H1 (cell line): ENCODE data around the gene SHOC1. TPM values are rescaled to one million over a fixed set of nuclear protein-coding genes. Genes with fewer than 3 reads are reported as not detected.

Experiments used
- CTCF ChIA-PET: fragments of 300-600 bp; sonication (Branson Sonifier 250); formaldehyde crosslinking; loops from one replicate; lab custom pipeline; 2021; ENCODE audit not compliant: partially characterized antibody; lab: Charles Lee
- POLR2A ChIA-PET: fragments of 300-600 bp; sonication (Branson Sonifier 250); formaldehyde crosslinking; loops from one replicate; lab custom pipeline; 2021; ENCODE audit warnings: inconsistent platforms; ENCODE audit not compliant: partially characterized antibody; lab: Charles Lee
- DNase-seq, 2 experiments: peaks; one replicate each; pipeline versions ENCODE4 v3.0.0 to v3.0.0-alpha.2; 2010 to 2022; ENCODE audit warnings: low spot score in 2 of 2, low read depth in 1 of 2, mixed read lengths in 1 of 2
- FAIRE-seq: peaks from 2 replicates; lab custom pipeline; 2011; peaks lifted over from hg19 to GRCh38; lab: Jason Lieb, UNC
- H2AFZ ChIP-seq: 2 replicates; pipeline ENCODE4 v1.8.1; 2012; ENCODE audit warnings: low read length, inconsistent platforms
- H2AK5ac ChIP-seq: 2 replicates; pipeline ENCODE4 v1.6.1; 2013; ENCODE audit warnings: low read depth, low read length
- H2BK120ac ChIP-seq: replicated peaks from 2 replicates; pipeline ENCODE3; 2013; ENCODE audit warnings: low read depth, low read length, inconsistent platforms
- H2BK12ac ChIP-seq: 2 replicates; pipeline ENCODE4 v1.6.1; 2013; ENCODE audit warnings: low read depth, low read length
- H2BK15ac ChIP-seq: 2 replicates; pipeline ENCODE4 v1.6.1; 2013; ENCODE audit warnings: low read length
- H2BK20ac ChIP-seq: 2 replicates; pipeline ENCODE4 v1.6.1; 2013; ENCODE audit warnings: low read length
- H2BK5ac ChIP-seq: 2 replicates; pipeline ENCODE4 v1.6.1; 2013; ENCODE audit warnings: low read depth, low read length
- H3K14ac ChIP-seq: 2 replicates; pipeline ENCODE4 v1.6.1; 2013; ENCODE audit warnings: inconsistent platforms; ENCODE audit not compliant: insufficient read length
- H3K18ac ChIP-seq: 2 replicates; pipeline ENCODE4 v1.6.1; 2013; ENCODE audit warnings: low read length; ENCODE audit errors: extremely low read depth
- H3K23ac ChIP-seq: 2 replicates; pipeline ENCODE4 v1.6.1; 2013; ENCODE audit warnings: inconsistent platforms; ENCODE audit not compliant: insufficient read length
- H3K23me2 ChIP-seq: 2 replicates; pipeline ENCODE4 v1.6.1; 2013; ENCODE audit warnings: low read depth, low read length
- H3K27ac ChIP-seq: 2 replicates; pipeline ENCODE4 v1.6.1; 2011; ENCODE audit warnings: low read depth, low read length, inconsistent platforms
- H3K27me3 ChIP-seq, 4 experiments: replicated peaks in 1 of 4; 1 replicate in 1 of 4; 2 replicates in 3 of 4; pipeline versions ENCODE4 v1.6.1 to v1.8.1; 2011 to 2013; ENCODE audit warnings: low read length in 3 of 4, mild to moderate bottlenecking in 3 of 4, inconsistent platforms in 2 of 4, mixed read lengths in 2 of 4, moderate library complexity in 1 of 4; ENCODE audit not compliant: control insufficient read depth in 3 of 4, insufficient read depth in 3 of 4; ENCODE audit errors: extremely low read depth in 1 of 4
- H3K36me3 ChIP-seq, 4 experiments: 2 replicates each; pipeline versions ENCODE4 v1.6.1 to v1.8.1; 2011 to 2013; ENCODE audit warnings: mild to moderate bottlenecking in 4 of 4, low read length in 3 of 4, moderate library complexity in 2 of 4, control low read depth in 1 of 4, inconsistent platforms in 1 of 4; ENCODE audit not compliant: insufficient read depth in 4 of 4, control insufficient read depth in 2 of 4
- H3K4ac ChIP-seq: replicated peaks from 2 replicates; pipeline ENCODE3; 2013; ENCODE audit warnings: low read length, low read depth, mixed read lengths, inconsistent platforms; ENCODE audit not compliant: insufficient read length
- H3K4me1 ChIP-seq, 4 experiments: replicated peaks in 1 of 4; 1 replicate in 1 of 4; 2 replicates in 3 of 4; pipeline versions ENCODE4 v1.6.1 to v1.8.1; 2011 to 2013; ENCODE audit warnings: low read length in 3 of 4, inconsistent platforms in 2 of 4, mixed read lengths in 1 of 4; ENCODE audit not compliant: insufficient read depth in 4 of 4, control insufficient read depth in 3 of 4
- H3K4me2 ChIP-seq, 2 experiments: 2 replicates each; pipeline versions ENCODE4 v1.6.1 to v1.8.1; 2011 to 2013; ENCODE audit warnings: low read depth in 2 of 2, low read length in 2 of 2, control low read depth in 1 of 2, inconsistent platforms in 1 of 2, mild to moderate bottlenecking in 1 of 2; ENCODE audit not compliant: insufficient read depth in 1 of 2
- H3K4me3 ChIP-seq, 4 experiments: fragments of 200-600, 300-600 bp in 1 of 4; sonication (generic), shearing (Covaris generic), sonication (Bioruptor Twin) in 1 of 4; 2 replicates each; pipeline versions ENCODE4 v1.5.1 to v1.8.1; 2011 to 2016; ENCODE audit warnings: low read length in 4 of 4, low read depth in 3 of 4, control low read depth in 2 of 4, inconsistent platforms in 2 of 4, mild to moderate bottlenecking in 2 of 4, mixed read lengths in 1 of 4, moderate library complexity in 1 of 4; ENCODE audit not compliant: insufficient read depth in 2 of 4; ENCODE audit errors: extremely low read depth in 1 of 4
- H3K56ac ChIP-seq: replicated peaks from 2 replicates; pipeline ENCODE3; 2013; ENCODE audit warnings: low read depth, mild to moderate bottlenecking, mixed read lengths, low read length, inconsistent platforms; ENCODE audit not compliant: insufficient read length
- H3K79me1 ChIP-seq: 2 replicates; pipeline ENCODE4 v1.6.1; 2013; ENCODE audit warnings: low read depth, low read length, control low read depth
- H3K79me2 ChIP-seq, 2 experiments: 2 replicates each; pipeline versions ENCODE4 v1.6.1 to v1.8.1; 2012 to 2013; ENCODE audit warnings: low read length in 2 of 2, mild to moderate bottlenecking in 2 of 2, inconsistent platforms in 1 of 2; ENCODE audit not compliant: insufficient read depth in 2 of 2, control insufficient read depth in 1 of 2
- H3K9ac ChIP-seq, 4 experiments: replicated peaks in 1 of 4; 1 replicate in 1 of 4; 2 replicates in 3 of 4; pipeline versions ENCODE4 v1.6.1 to v1.8.1; 2011 to 2013; ENCODE audit warnings: low read depth in 3 of 4, low read length in 3 of 4, control low read depth in 2 of 4, mild to moderate bottlenecking in 2 of 4, moderate library complexity in 2 of 4, inconsistent platforms in 1 of 4; ENCODE audit errors: extremely low read depth in 1 of 4
- H3K9me3 ChIP-seq, 2 experiments: 2 replicates each; pipeline versions ENCODE4 v1.6.1 to v1.8.1; 2012 to 2013; ENCODE audit warnings: mild to moderate bottlenecking in 2 of 2, moderate library complexity in 2 of 2, control low read depth in 1 of 2, inconsistent platforms in 1 of 2, low read depth in 1 of 2, low read length in 1 of 2, mixed read lengths in 1 of 2; ENCODE audit not compliant: insufficient read depth in 2 of 2
- H4K20me1 ChIP-seq, 2 experiments: replicated peaks in 1 of 2; 2 replicates each; pipeline versions ENCODE3 to v1.8.1; 2011 to 2013; ENCODE audit warnings: inconsistent platforms in 2 of 2, low read length in 2 of 2, mild to moderate bottlenecking in 1 of 2; ENCODE audit not compliant: insufficient read depth in 2 of 2, control insufficient read depth in 1 of 2
- H4K5ac ChIP-seq: 2 replicates; pipeline ENCODE4 v1.6.1; 2013; ENCODE audit warnings: low read length, low read depth, mixed read lengths, inconsistent platforms; ENCODE audit not compliant: insufficient read length
- H4K8ac ChIP-seq: 2 replicates; pipeline ENCODE4 v1.8.0; 2013; ENCODE audit warnings: mild to moderate bottlenecking, moderate library complexity, low read length, inconsistent platforms; ENCODE audit not compliant: insufficient read depth; ENCODE audit errors: extremely low read depth
- H4K91ac ChIP-seq: replicated peaks from 2 replicates; pipeline ENCODE3; 2013; ENCODE audit warnings: low read length, mixed read lengths, inconsistent platforms; ENCODE audit not compliant: insufficient read length
- E2F6 ChIP-seq: IDR thresholded peaks from 2 replicates; pipeline ENCODE4 v1.6.1; 2012; ENCODE audit warnings: inconsistent platforms
- EZH2 ChIP-seq: fragments of 200-600 bp; sonication (generic); IDR thresholded peaks from 2 replicates; pipeline ENCODE4 v1.7.1; 2012; ENCODE audit warnings: low read depth, mild to moderate bottlenecking, moderate library complexity, low read length, inconsistent platforms; ENCODE audit not compliant: severe bottlenecking
- MAX ChIP-seq: IDR thresholded peaks from 2 replicates; pipeline ENCODE4 v1.6.1; 2012; ENCODE audit warnings: inconsistent platforms
- RNF2 ChIP-seq: fragments of 200-900, 300-1000 bp; sonication (generic); IDR thresholded peaks from 2 replicates; pipeline ENCODE4 v1.7.1; 2016; ENCODE audit warnings: borderline replicate concordance, low read depth, mild to moderate bottlenecking, antibody characterized with exemption, low read length; ENCODE audit not compliant: poor library complexity, severe bottlenecking; ENCODE audit errors: missing control alignments
- SP1 ChIP-seq: IDR thresholded peaks from 2 replicates; pipeline ENCODE4 v1.6.1; 2011; ENCODE audit warnings: low read depth, low read length
- WGBS, 2 experiments: shearing (Covaris generic) in 1 of 2; methylation state at CpG; one replicate each; pipeline versions ENCODE4 v1.1.6 to v1.1.7; 2013 to 2015; ENCODE audit warnings: low lambda C conversion rate in 2 of 2, mixed read lengths in 2 of 2, inconsistent platforms in 1 of 2, low coverage in 1 of 2, missing lambda C conversion rate in 1 of 2; ENCODE audit not compliant: insufficient replicate concordance in 2 of 2, insufficient coverage in 1 of 2, insufficient read length in 1 of 2; ENCODE audit errors: extremely low coverage in 1 of 2, missing lambda C conversion rate in 1 of 2; 5-methylcytosine and 5-hydroxymethylcytosine counted together
- long read RNA-seq, 2 experiments: library from RNA in 1 of 2; library from capped mRNA in 1 of 2; stranded (forward); transcript quantifications; one replicate each; pipeline ENCODE4 v2.0.0, GENCODE V29; 2021; ENCODE audit warnings: inconsistent platforms in 1 of 2
- polyA minus RNA-seq, 3 experiments: library from RNA; depleted of rRNA, polyadenylated mRNA; stranded (reverse); fragments of >200 nt; gene quantifications; 1 replicate in 2 of 3; 2 replicates in 1 of 3; pipeline ENCODE4 v1.2.3, GENCODE V29; 2011
- polyA plus RNA-seq, 7 experiments: library from polyadenylated mRNA; depleted of rRNA in 3 of 7; stranded (reverse) in 5 of 7; unstranded in 2 of 7; fragments of >200 nt in 5 of 7; fragments of 200-250 nt in 2 of 7; gene quantifications; 1 replicate in 5 of 7; 2 replicates in 1 of 7; 4 replicates in 1 of 7; pipeline versions ENCODE4 v1.2.1 to v1.2.3, GENCODE V29; 2011 to 2013; ENCODE audit warnings: missing spikeins in 2 of 7, mixed read lengths in 2 of 7
- total RNA-seq: library from RNA; stranded (reverse); fragmentation: NEBNext Ultra II Directional; extraction: Animal tissue kit (Norgen Biotek cat#: 25700); gene quantifications from 2 replicates; pipeline ENCODE4 v1.2.1, GENCODE V29; 2021

The SHOC1 gene
- total RNA-seq (not detected in 2 replicates), polyA plus RNA-seq (2011; rRNA removed) (not detected in 2 replicates), polyA minus RNA-seq (2011; rRNA and poly(A)+ RNA removed) (not detected in 2 replicates)
- not detected for polyA plus RNA-seq (2011; cell fraction: cytosol; rRNA removed)
- not detected for polyA plus RNA-seq (2011; cell fraction: nucleus; rRNA removed)
- polyA plus RNA-seq (2012, experiment 1 of 2): not detected in 4 replicates
- not detected for polyA plus RNA-seq (2012, experiment 2 of 2)
- polyA plus RNA-seq (2013, experiment 1 of 2): not detected
- polyA plus RNA-seq (2013, experiment 2 of 2): not detected
- not detected for polyA minus RNA-seq (2011; cell fraction: cytosol; rRNA and poly(A)+ RNA removed)
- polyA minus RNA-seq (2011; cell fraction: nucleus; rRNA and poly(A)+ RNA removed): not detected
- long read RNA-seq, experiment 1: 0 reads
- long read RNA-seq, experiment 2: 0 reads

- H3K4me2 ChIP-seq: no peak within 1 kb of the TSS
- DNase-seq (no peak), FAIRE-seq (no peak)
- no peak within 1 kb of the TSS for H3K56ac ChIP-seq
- H3K9me3 ChIP-seq: peaks cover 0 to 3% of the 10 kb centered on the region in 2 experiments; a peak in 1 of 4 replicates
- no peaks in the 10 kb centered on the region for H3K36me3 ChIP-seq
- H3K14ac ChIP-seq: no peak within 1 kb of the TSS
- H3K9ac ChIP-seq: no peak within 1 kb of the TSS
- H3K4ac ChIP-seq: no peak within 1 kb of the TSS
- no peak within 1 kb of the TSS for H3K4me3 ChIP-seq
- H4K20me1 ChIP-seq: no peaks in the 10 kb centered on the region
- 92% methylated on average over 28 of the region's 29 CpGs; no CpG with 5 or more reads in 1 of the 2 experiments for WGBS, 2 experiments
- TF ChIP-seq MAX (0 out of 2 replicates have a peak, but pooled peaks have one; percentile 12), SP1 (no peak), EZH2 (no peak), RNF2 (no peak), E2F6 (peak; percentile 89)
- CTCF ChIA-PET: interaction anchor here (2.2 kb wide), 1 partner anchor 11 kb away, joined by 5 read pairs; no protein-coding TSS in a partner anchor
- H2BK120ac ChIP-seq: no peak within 1 kb of the TSS
- H2AK5ac ChIP-seq: no peak within 1 kb of the TSS
- no peaks in the 10 kb centered on the region for H3K79me2 ChIP-seq
- H3K27ac ChIP-seq: no peak within 1 kb of the TSS
- no peak within 1 kb of the TSS for H2BK5ac ChIP-seq
- H2AFZ ChIP-seq: no peak within 1 kb of the TSS
- H3K79me1 ChIP-seq: no peaks in the 10 kb centered on the region
- no peak within 1 kb of the TSS for H3K23ac ChIP-seq
- H2BK12ac ChIP-seq: no peak within 1 kb of the TSS
- no peak within 1 kb of the TSS for H4K91ac ChIP-seq
- H2BK15ac ChIP-seq: no peak within 1 kb of the TSS
- H2BK20ac ChIP-seq: no peak within 1 kb of the TSS
- H3K27me3 ChIP-seq: no peaks in the 10 kb centered on the region
- H3K23me2 ChIP-seq: no peaks in the 10 kb centered on the region
- no peak within 1 kb of the TSS for H3K18ac ChIP-seq
- POLR2A ChIA-PET: no interaction called here
- H3K4me1 ChIP-seq: no peaks in the 10 kb centered on the region
- no peak within 1 kb of the TSS for H4K5ac ChIP-seq
- H4K8ac ChIP-seq: no peak within 1 kb of the TSS; the same call in 1 of the 2 replicates
Measured at GRCh38 chr9:111794835-111795556, at the start of gene SHOC1. SHOC1 (minus strand) TSS chr9:111794937; CDS start chr9:111791418, 3,519 bp downstream.
